Vagina (tissue), 2 donors: Measurements from ENCODE around the gene CST11. TPM values are rescaled to one million over a fixed set of nuclear protein-coding genes. Genes with fewer than 3 reads are reported as not detected.

Source experiments
- DNase-seq, 2 donors: peaks; one replicate each; pipeline ENCODE4 v3.0.0-alpha.2; 2017; ENCODE audit errors: extremely low spot score in 2 of 2
- H3K27ac ChIP-seq: fragments of 200-600 bp; sonication (generic); one replicate; pipeline ENCODE4 v1.5.1; 2019
- H3K27me3 ChIP-seq: fragments of 200-600 bp; sonication (generic); one replicate; pipeline ENCODE4 v1.5.1; 2019
- H3K36me3 ChIP-seq, 2 donors: fragments of 200-600 bp; sonication (generic); one replicate each; pipeline ENCODE4 v1.5.1; 2017 to 2019
- H3K4me1 ChIP-seq: fragments of 200-600 bp; sonication (generic); one replicate; pipeline ENCODE4 v1.5.1; 2019
- H3K4me3 ChIP-seq, 2 donors: fragments of 200-600 bp; sonication (generic); 1 replicate in 1 of 2; 2 replicates in 1 of 2; pipeline ENCODE4 v1.5.1; 2016 to 2019
- H3K9me3 ChIP-seq: fragments of 200-600 bp; sonication (generic); one replicate; pipeline ENCODE4 v1.5.1; 2019
- POLR2A ChIP-seq, 2 donors: fragments of 450-650 bp; IDR thresholded peaks; one replicate each; pipeline ENCODE4 v1.6.1; 2017; ENCODE audit warnings: antibody characterized with exemption in 2 of 2, mild to moderate bottlenecking in 2 of 2, moderate library complexity in 2 of 2
- POLR2AphosphoS5 ChIP-seq, 2 donors: sonication (generic); formaldehyde crosslinking; IDR thresholded peaks; one replicate each; pipeline ENCODE4 v1.9.0; 2017; ENCODE audit warnings: antibody characterized with exemption in 2 of 2, mild to moderate bottlenecking in 2 of 2, low read depth in 1 of 2; ENCODE audit not compliant: insufficient read depth in 1 of 2
- intact Hi-C: fragments of 100-400 bp; cut with DNase I; formaldehyde crosslinking; loops from one replicate; pipeline ENCODE4 v1.15.1; 2023
- total RNA-seq: library from RNA; depleted of rRNA; stranded (reverse); fragments of >200 nt; gene quantifications from one replicate; pipeline ENCODE4 v1.2.3, GENCODE V29; 2016
- TF ChIP-seq, protein P1 (sequence below), 3 experiments: fragments of 450-650 bp in 2 of 3; fragments of 200-600 bp in 1 of 3; sonication (generic) in 1 of 3; IDR thresholded peaks; one replicate each; pipeline ENCODE4 v1.5.1; 2017 to 2019; ENCODE audit warnings: antibody characterized with exemption in 3 of 3, mild to moderate bottlenecking in 2 of 3, moderate library complexity in 2 of 3

The CST11 gene
- not detected for total RNA-seq

- Histone ChIP-seq H3K27me3 (no peaks in the 10 kb centered on the region), H3K9me3 (no peaks in the 10 kb centered on the region), H3K4me1 (no peaks in the 10 kb centered on the region), H3K36me3 (no peaks in the 10 kb centered on the region), H3K27ac (no peak within 1 kb of the TSS), H3K4me3 (no peak within 1 kb of the TSS)
- intact Hi-C loops, result no loop called here
- no peak for TF ChIP-seq POLR2A (IDR thresholded peaks at IDR 0.05)
- TF ChIP-seq, protein P1, sequence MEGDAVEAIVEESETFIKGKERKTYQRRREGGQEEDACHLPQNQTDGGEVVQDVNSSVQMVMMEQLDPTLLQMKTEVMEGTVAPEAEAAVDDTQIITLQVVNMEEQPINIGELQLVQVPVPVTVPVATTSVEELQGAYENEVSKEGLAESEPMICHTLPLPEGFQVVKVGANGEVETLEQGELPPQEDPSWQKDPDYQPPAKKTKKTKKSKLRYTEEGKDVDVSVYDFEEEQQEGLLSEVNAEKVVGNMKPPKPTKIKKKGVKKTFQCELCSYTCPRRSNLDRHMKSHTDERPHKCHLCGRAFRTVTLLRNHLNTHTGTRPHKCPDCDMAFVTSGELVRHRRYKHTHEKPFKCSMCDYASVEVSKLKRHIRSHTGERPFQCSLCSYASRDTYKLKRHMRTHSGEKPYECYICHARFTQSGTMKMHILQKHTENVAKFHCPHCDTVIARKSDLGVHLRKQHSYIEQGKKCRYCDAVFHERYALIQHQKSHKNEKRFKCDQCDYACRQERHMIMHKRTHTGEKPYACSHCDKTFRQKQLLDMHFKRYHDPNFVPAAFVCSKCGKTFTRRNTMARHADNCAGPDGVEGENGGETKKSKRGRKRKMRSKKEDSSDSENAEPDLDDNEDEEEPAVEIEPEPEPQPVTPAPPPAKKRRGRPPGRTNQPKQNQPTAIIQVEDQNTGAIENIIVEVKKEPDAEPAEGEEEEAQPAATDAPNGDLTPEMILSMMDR (IDR thresholded peaks at IDR 0.05), result no peak
- no peak for TF ChIP-seq POLR2AphosphoS5 (IDR thresholded peaks at IDR 0.05; ENCODE audit: insufficient read depth in 1 of 2, low read depth in 1 of 2)
- no peak for DNase-seq
Observed at GRCh38 chr20:23452776-23453175, at the start of gene CST11. Gene CST11 (minus strand): TSS chr20:23452876. CDS start chr20:23452811, 65 bp downstream.

DNA sequence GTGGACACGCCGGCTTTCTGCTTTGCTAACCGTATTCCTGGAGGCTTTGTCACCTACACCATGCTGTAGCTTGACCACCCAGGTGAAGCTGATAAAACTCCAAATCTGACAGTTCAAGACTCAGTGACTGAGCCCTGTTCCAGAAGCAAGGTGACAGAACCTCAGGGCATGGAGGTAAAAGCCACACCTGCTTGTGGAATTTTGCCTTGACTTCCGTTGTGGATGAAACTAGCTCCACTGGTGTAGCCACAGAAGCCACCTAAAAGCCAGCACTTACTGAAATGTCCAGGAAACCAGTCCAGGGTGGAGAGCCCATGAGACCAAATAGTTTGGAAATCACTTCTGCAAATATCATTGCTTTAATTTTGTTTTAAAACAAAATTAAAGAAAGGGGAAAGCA is 49.2 kb upstream of the CST11 start:
- no peak overlapping the region for H3K4me3 ChIP-seq
- no peaks in the 10 kb centered on the region for H3K36me3 ChIP-seq
- DNase-seq, result no peak
- no peak overlapping the region for H3K27ac ChIP-seq
- H3K9me3 ChIP-seq, result no peaks in the 10 kb centered on the region
- TF ChIP-seq POLR2AphosphoS5 (IDR thresholded peaks at IDR 0.05; ENCODE audit: insufficient read depth in 1 of 2, low read depth in 1 of 2) (no peak), POLR2A (IDR thresholded peaks at IDR 0.05) (no peak)
- TF ChIP-seq, protein P1 (IDR thresholded peaks at IDR 0.05), result no peak
- no peaks in the 10 kb centered on the region for H3K27me3 ChIP-seq
- intact Hi-C loops, result no loop called here
- H3K4me1 ChIP-seq, result no peaks in the 10 kb centered on the region

DNA sequence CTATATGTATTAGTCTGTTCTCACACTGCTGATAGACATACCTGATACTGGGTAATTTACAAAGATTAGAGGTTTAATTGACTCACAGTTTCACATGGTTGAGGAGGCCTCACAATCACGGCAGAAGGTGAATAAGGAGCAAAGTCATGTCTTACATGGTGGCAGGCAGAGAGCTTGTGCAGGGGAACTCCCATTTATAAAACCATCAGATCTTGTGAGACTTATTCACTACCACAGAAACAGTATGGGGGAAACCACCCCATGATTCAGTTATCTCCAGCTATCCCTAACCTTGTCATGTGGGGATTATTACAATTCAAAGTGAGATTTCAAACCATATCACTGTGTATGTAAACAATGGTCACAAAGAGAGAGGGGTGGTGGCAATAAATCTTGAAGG is 44.9 kb upstream of the CST11 start:
- TF ChIP-seq, protein P1 (IDR thresholded peaks at IDR 0.05), result no peak
- TF ChIP-seq POLR2A (IDR thresholded peaks at IDR 0.05) (no peak), POLR2AphosphoS5 (IDR thresholded peaks at IDR 0.05; ENCODE audit: insufficient read depth in 1 of 2, low read depth in 1 of 2) (no peak)
- Histone ChIP-seq H3K36me3 (no peaks in the 10 kb centered on the region), H3K27me3 (no peaks in the 10 kb centered on the region), H3K4me3 (no peak overlapping the region), H3K27ac (no peak overlapping the region), H3K9me3 (no peaks in the 10 kb centered on the region), H3K4me1 (no peaks in the 10 kb centered on the region)
- intact Hi-C loops, result no loop called here
- DNase-seq, result no peak

GRCh38 chr20:23493172-23493772 is 40.6 kb upstream of the CST11 start:
- Histone ChIP-seq H3K9me3 (no peaks in the 10 kb centered on the region), H3K27me3 (no peaks in the 10 kb centered on the region), H3K4me3 (no peak overlapping the region), H3K27ac (no peak overlapping the region), H3K4me1 (no peaks in the 10 kb centered on the region), H3K36me3 (no peaks in the 10 kb centered on the region)
- intact Hi-C loops, result no loop called here
- no peak for DNase-seq
- TF ChIP-seq POLR2AphosphoS5 (IDR thresholded peaks at IDR 0.05; ENCODE audit: insufficient read depth in 1 of 2, low read depth in 1 of 2) (no peak), POLR2A (IDR thresholded peaks at IDR 0.05) (no peak)
- TF ChIP-seq, protein P1 (IDR thresholded peaks at IDR 0.05), result no peak

DNA sequence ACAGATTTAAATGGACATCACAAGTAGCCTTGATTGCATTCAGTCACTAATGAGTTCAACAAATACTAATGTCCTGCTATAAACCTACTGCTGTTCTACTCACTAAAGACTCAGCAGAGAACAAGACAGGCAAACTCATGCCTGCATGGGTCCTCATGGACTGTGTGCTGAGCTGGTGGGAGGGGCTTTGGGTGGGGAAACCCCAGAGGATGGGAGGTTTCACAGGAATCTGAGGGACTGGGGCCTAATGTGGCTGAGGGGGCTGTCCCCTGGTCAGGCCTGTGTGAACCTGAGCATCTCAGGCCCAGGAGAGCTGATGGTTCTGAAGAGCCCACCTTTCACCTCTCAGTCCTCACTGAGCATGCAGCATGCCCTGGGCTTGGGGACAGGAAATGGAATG is 39.6 kb upstream of the CST11 start:
- H3K4me3 ChIP-seq, result no peak overlapping the region
- H3K9me3 ChIP-seq, result no peaks in the 10 kb centered on the region
- no peak for TF ChIP-seq POLR2A (IDR thresholded peaks at IDR 0.05)
- TF ChIP-seq, protein P1 (IDR thresholded peaks at IDR 0.05), result no peak
- no peak for TF ChIP-seq POLR2AphosphoS5 (IDR thresholded peaks at IDR 0.05; ENCODE audit: insufficient read depth in 1 of 2, low read depth in 1 of 2)
- no peaks in the 10 kb centered on the region for H3K36me3 ChIP-seq
- no peaks in the 10 kb centered on the region for H3K4me1 ChIP-seq
- DNase-seq, result no peak
- no peak overlapping the region for H3K27ac ChIP-seq
- H3K27me3 ChIP-seq, result no peaks in the 10 kb centered on the region
- intact Hi-C loops, result no loop called here
